ENCODE measurements around the gene RAP1GAP.

DNA sequence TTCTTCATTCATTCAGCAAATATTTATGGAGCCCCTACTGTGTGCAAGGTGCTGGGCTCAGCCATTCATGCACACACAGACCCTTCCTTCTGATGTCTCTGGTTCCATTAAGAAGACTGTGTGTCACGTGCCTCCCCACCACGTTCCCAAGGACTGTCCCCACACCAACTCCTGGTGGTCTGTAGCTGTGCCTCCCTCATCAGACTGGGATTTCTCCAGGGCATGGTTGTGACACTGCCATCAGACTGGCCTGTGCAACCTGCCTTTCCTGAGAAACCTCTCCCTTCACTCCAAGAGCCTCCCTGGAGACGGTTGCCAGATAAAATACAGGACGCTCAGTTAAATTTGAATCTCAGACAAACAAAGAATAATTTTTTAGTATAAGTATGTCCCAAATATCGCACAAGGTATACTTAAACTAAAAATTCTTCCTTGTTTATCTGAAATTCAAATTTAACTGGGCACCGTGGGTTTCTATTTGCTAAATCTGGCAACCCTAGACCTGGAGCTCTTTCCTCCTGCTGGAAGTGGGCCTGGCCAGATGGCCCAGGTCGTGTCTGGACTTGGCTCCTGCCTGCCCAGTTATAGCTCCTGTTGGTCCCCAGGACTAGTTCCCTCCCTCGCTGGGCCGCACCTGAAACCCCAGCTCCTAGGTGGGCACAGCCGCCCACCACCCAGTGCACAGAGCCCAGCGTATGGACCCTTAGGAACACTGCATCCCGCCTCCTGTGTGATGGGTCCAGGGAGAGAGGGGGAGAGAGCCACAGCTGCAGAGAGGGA, 76.9 kb downstream of the RAP1GAP start:
- TF ChIP-seq CTCF (IDR thresholded peaks at IDR 0.05; ENCODE audit: borderline replicate concordance, extremely low read depth, low read length, poor library complexity, severe bottlenecking), result no peak
- TF ChIP-seq EZH2 (IDR thresholded peaks at IDR 0.05; ENCODE audit: borderline replicate concordance, low read depth, low read length, severe bottlenecking), result no peak
